Renal pelvis (tissue), 4 donors: Measurements from ENCODE around the gene CCDC85C. TPM values are rescaled to one million over a fixed set of nuclear protein-coding genes. Genes with fewer than 3 reads are reported as not detected.
A peak's percentile ranks its signal among the peaks of the same experiment; 100 is the strongest.

Experiments used
- DNase-seq: peaks from one replicate; pipeline ENCODE4 v3.0.0-alpha.2; 2013
- polyA plus RNA-seq, 3 donors: library from polyadenylated mRNA; unstranded; fragments of 120-200 nt; gene quantifications; one replicate each; pipeline ENCODE4 v1.2.1, GENCODE V29; 2013; ENCODE audit not compliant: insufficient read length in 3 of 3

Gene CCDC85C
- polyA plus RNA-seq, 3 donors: 28.9 to 36.7 (median 34.5) TPM

DNA sequence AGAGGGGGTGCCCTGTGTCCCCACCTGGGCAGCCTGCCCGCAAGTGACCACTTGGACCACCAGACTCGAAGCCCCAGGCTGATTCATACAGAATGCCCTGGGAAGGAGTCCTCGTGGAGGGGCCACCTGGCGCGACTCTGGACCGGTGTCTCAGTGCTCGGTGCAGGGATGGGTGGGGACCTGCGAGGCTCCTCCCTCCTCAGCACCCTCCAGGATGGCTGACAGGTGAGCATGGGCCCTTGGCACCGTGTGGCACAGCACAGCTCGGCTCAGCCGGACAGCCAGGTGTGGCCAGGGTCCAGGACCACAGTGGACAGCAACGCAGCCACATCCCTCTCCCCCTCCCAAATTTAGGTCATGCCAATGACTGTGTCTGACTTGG is 78.3 kb downstream of the CCDC85C start:
- no peak for DNase-seq

- DNase-seq: no peak
These were observed 79.0 kb downstream of the CCDC85C start for GRCh38 chr14:99524804-99525698.

GRCh38 chr14:99524091-99524661 is 79.8 kb downstream of the CCDC85C start:
- DNase-seq: no peak

- no peak for DNase-seq
These were observed 80.3 kb downstream of the CCDC85C start for GRCh38 chr14:99523704-99524055.

DNA sequence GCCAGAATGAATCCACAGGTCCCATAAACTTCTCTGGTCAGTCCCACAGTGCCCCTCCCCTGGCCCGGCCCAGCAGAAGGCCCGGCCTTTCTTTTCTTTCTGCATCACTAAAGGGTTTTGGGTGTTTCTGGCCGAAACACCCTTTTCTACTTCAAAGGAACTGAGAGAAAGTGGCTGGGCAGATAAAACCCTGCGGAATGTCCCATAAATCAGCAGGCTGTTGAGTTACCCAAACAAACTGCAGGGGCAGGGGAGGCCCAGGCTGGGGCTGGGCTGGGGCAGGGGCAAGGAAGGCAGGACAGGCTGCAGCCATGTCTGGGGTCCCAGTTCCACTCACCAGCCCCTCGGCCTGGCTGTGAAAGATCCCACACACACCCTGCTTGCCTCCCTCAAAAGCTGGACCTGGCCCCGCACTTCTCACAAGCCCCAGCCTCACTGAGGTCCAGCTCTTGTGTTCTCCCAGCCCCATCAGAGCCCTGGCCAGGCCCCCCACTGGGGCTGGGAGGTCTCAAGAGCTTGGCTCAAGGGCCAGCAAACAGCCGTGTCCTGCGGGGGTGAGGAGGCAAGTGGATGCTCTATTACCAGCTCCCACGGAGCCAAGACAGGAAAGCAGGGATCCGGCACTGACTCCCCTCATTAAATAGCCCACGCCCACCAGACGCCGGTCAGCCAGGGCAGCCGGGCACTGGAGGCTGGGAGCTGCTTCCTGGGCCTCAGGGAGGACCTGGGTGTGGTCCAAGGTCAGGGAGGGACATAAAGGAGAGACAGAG is 80.9 kb downstream of the CCDC85C start:
- peak; percentile 71 for DNase-seq

GRCh38 chr14:99522457-99522891 is 81.5 kb downstream of the CCDC85C start:
- no peak for DNase-seq

GRCh38 chr14:99522025-99522401 is 82.0 kb downstream of the CCDC85C start:
- no peak for DNase-seq

DNA sequence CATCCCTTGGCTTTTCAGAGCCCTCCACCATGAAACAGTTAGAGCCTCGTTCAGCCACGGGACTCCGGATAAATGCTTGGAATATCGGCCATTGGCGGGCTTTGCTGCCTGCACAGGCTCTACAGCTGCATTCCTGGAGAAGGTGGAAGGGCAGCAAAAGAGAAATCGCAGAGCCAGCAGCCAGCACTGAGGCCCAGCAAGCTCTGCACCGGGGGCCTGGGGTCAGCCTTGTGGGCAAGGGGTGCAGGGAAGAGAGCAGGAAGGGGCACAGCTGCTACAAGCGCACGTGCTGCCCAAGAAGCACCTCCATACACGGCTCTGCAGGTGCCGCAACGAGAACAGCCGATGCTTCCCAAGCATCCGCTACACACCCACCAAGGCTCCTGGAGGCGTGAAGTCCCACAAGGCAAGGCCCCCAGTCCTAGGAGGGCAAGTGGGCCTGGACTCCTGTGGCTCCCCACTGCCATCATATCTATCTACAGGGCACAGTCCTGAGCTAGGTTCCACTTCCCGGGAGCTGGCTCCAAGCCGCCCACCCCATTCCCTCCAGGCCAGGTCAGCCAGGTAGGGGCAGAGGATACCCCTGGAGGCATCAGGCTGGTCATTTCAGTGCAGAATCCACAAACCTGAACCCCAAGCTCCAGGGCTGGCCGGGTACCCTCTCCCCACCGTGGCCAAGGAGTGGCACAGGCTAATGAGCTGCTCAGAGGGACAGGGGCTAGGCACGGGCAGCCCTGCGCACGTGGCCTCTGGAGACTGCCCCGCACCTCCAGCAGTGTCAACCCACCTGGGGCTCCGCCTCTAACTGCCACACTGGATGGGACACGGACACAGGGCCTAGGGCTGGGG is 82.6 kb downstream of the CCDC85C start:
- DNase-seq: no peak

DNA sequence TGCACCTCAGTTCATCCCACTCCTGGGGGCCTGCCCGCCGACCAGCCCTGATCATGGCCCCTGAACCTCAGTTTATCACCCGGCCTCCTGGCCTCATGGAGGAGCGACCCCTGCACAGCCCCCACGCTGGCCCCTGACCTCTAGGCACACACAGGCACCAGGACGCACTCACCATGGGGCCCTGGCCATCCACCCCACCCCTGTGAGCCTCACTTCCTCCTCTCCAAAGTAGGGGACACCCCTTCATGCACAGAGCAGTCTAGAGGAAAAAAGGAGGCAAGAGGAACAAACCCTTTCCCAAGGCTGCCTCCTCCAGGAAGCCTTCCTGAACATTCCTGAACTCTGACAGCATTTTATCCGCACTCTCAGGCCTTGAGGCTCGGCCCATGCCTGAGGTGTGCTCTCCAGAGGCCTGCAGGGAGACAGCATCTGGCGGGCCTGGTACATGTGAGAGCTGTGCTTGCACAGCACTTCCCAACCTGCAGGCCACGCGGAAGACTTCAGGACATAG is 83.4 kb downstream of the CCDC85C start:
- DNase-seq: no peak

GRCh38 chr14:99519931-99520421 is 84.0 kb downstream of the CCDC85C start:
- DNase-seq: no peak

DNA sequence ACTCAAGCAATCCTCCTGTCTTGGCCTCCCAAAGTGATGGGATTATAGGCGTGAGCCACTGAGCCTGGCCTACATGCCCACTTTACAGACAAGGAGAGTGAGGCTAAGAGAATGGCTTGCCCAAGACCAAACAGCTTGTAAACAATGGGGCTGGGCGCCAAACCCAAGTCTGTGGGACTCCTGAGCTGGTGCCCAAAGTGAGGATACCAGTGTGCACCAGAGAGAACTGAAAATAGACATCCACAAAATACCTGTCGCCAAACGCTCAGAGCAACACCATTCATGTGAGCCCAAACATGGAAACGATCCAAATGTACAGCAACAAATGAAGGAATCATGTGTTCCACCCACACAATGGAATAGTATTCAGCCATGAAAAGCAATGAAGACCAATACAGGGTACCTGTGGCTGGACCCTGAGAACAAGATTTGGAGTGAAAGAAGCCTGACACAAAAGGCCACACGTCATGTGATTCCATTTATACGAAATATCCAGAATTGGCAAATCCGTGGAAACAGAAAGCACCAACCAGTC is 84.6 kb downstream of the CCDC85C start:
- DNase-seq: no peak

- DNase-seq: peak; percentile 51
These were observed 85.3 kb downstream of the CCDC85C start for GRCh38 chr14:99518441-99519346.

GRCh38 chr14:99517643-99518381 is 86.2 kb downstream of the CCDC85C start:
- no peak for DNase-seq

DNA sequence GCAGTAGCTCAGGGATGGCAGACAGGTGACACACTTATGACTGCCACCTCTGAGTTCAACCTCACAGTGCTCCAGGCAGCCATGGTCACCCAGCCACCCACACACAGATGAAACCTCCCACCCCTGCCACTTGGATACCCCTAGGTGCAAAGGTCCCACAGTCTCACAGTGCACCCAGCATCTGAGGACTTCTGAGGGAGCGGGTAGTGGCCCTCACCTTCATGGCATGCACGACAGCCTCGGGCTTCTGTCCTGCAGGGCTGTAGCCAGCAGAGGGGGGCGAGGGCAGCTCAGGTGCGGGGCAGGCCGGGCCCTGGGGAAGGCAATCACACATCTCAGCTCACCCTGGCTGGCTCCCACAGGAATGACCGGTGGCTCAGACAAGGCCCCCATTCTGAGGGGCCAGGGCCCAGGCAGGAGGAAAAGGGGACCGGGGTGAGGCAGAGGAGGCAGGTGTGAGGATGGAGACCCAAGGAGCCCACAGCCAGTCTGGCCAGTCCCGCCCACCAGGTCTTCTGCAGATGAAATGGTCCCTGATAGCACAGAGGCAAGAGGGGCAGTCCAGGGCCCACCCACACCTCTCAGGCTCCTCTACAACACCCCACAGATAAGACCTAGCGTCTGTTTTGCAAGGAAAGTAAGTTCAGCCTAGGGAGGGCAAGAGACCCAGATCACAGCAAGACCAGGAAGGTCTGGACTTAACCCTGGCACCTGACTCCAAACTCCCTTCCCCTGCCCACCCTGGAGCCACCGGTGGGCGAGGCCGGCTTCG is 87.0 kb downstream of the CCDC85C start:
- no peak for DNase-seq

- DNase-seq: no peak
These were observed 87.7 kb downstream of the CCDC85C start for GRCh38 chr14:99516156-99516870.

DNA sequence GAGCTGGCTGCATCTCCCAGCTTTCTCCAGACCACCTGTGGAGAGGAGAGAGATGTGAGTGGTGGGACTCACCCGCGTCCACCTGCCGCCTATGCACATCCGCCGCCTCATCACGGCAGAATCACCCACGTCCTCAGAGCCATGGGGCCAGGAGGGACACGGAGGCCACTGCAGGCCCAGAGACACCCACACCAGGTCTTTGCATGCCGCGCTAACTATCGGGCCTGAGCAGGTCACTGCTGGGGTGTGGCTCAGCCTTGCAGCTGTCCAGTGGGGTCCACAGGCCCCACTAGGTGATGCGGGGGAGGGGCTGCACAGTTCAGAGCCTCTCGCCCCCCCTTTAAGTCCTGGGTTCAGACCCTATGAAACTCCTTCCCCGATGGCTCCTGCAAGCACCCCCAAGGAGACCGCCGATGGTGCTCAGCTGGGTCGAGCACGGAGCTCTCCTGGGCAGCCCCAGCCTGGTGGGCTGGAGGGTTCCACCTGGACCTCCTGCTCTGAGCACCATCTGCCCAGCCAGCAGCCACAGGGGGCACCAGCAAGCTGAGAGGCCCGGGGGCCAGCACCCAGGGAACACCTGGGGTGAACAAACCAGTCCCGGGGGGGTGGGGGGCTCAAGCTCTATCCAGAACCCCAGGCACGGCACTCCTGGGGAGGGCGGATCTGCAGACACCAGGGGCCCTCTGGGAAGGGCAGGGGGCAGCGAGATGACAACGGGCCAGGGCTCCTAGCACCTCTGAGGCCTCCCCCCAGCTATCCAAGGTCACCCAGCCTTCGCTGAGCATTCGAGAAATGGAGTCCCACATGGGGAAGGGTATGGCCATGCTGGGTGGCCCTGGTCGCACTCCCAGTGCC is 88.5 kb downstream of the CCDC85C start:
- DNase-seq: no peak
